Nephron progenitor cell (in vitro differentiated cells): ENCODE data around the gene FGF7.

ENCODE experiments used
- DNase-seq: peaks from one replicate; pipeline ENCODE4 v3.0.0; 2021
- H3K27ac Mint-ChIP-seq: 2 replicates; pipeline ENCODE4 v1.8.0; 2021; ENCODE audit warnings: mild to moderate bottlenecking, moderate library complexity, mixed read lengths
- H3K27me3 Mint-ChIP-seq: 2 replicates; pipeline ENCODE4 v1.8.0; 2021; ENCODE audit warnings: mild to moderate bottlenecking, low read depth, mixed read lengths; ENCODE audit not compliant: poor library complexity
- H3K36me3 Mint-ChIP-seq: 2 replicates; pipeline ENCODE4 v1.8.0; 2021; ENCODE audit warnings: low read depth, mixed read lengths
- H3K4me1 Mint-ChIP-seq: 2 replicates; pipeline ENCODE4 v1.8.0; 2021; ENCODE audit warnings: mixed read lengths
- H3K4me3 Mint-ChIP-seq: 2 replicates; pipeline ENCODE4 v1.8.0; 2021; ENCODE audit warnings: mild to moderate bottlenecking, moderate library complexity, mixed read lengths
- H3K9me3 Mint-ChIP-seq: 2 replicates; pipeline ENCODE4 v1.8.0; 2021; ENCODE audit warnings: mild to moderate bottlenecking, moderate library complexity, mixed read lengths
- CTCF ChIP-seq: fragments of 200-600 bp; sonication (generic); IDR thresholded peaks from 2 replicates; pipeline ENCODE4 v1.5.0; 2021; ENCODE audit warnings: antibody characterized with exemption

The FGF7 gene

GRCh38 chr15:49528289-49528688, 105.2 kb downstream of the FGF7 start:
- DNase-seq: no peak
- TF ChIP-seq CTCF: no peak
- H3K27ac Mint-ChIP-seq: no peak overlapping the region
- no peak overlapping the region for H3K4me3 Mint-ChIP-seq
- H3K4me1 Mint-ChIP-seq: no peaks in the 10 kb centered on the region
- peaks cover 7% of the 10 kb centered on the region for H3K36me3 Mint-ChIP-seq
- peaks cover 24% of the 10 kb centered on the region for H3K9me3 Mint-ChIP-seq
- H3K27me3 Mint-ChIP-seq: no peaks in the 10 kb centered on the region

GRCh38 chr15:49530092-49530491, 107.0 kb downstream of the FGF7 start:
- Mint-ChIP-seq H3K9me3 (peaks cover 24% of the 10 kb centered on the region), H3K27ac (no peak overlapping the region), H3K4me1 (no peaks in the 10 kb centered on the region)

More at GRCh38 chr15:49530092-49530491, 107.0 kb downstream of the FGF7 start:
- H3K27me3 Mint-ChIP-seq: no peaks in the 10 kb centered on the region
- H3K4me3 Mint-ChIP-seq: no peak overlapping the region
- no peak for DNase-seq
- H3K36me3 Mint-ChIP-seq: no peaks in the 10 kb centered on the region
- TF ChIP-seq CTCF: no peak
